ENCODE results near the gene ZBTB6. TPM values are rescaled to one million over a fixed set of nuclear protein-coding genes. Genes with fewer than 3 reads are reported as not detected.

The ZBTB6 gene
- total and polyA plus RNA-seq, 9 of the 15 experiments (the other 6 are each of a cell fraction or from before 2014, with no cell fraction given), result 1.4 to 7.2 (median 5.3) TPM

GRCh38 chr9:122883125-122883524 lies 30.0 kb downstream of the ZBTB6 start:
- WGBS (ENCODE audit: insufficient coverage, low coverage, missing lambda C conversion rate), result 92% methylated on average over 2 of the region's 2 CpGs
- Histone ChIP-seq H3K36me3 (ENCODE audit: control insufficient read depth, insufficient read depth, low read length) (peaks cover 79% of the 10 kb centered on the region), H3K4me2 (ENCODE audit: insufficient read depth, low read length) (no peak overlapping the region), H3K4me1 (replicated peaks in 1 of 2; ENCODE audit: control insufficient read depth in 2 of 2, insufficient read depth in 2 of 2, low read length in 2 of 2) (no peaks in the 10 kb centered on the region), H4K20me1 (replicated peaks; ENCODE audit: control insufficient read depth, insufficient read depth, low read length) (no peaks in the 10 kb centered on the region), H3K4me3 (no peak overlapping the region), H3K9ac (ENCODE audit: insufficient read depth in 1 of 2, low read depth in 2 of 2, low read length in 2 of 2) (no peak overlapping the region), H3K27me3 (ENCODE audit: control insufficient read depth in 2 of 2, insufficient read depth in 2 of 2, low read length in 2 of 2) (no peaks in the 10 kb centered on the region), H2AFZ (ENCODE audit: low read depth, low read length) (no peak overlapping the region), H3K27ac (ENCODE audit: extremely low read depth, low read depth, low read length) (no peak overlapping the region), H3K9me1 (ENCODE audit: control insufficient read depth, insufficient read depth, low read length) (no peaks in the 10 kb centered on the region), H3K79me2 (ENCODE audit: control insufficient read depth, insufficient read depth, low read length) (no peaks in the 10 kb centered on the region), H3K9me3 (replicated peaks; ENCODE audit: control insufficient read depth, insufficient read depth, low read depth, low read length) (no peaks in the 10 kb centered on the region)
- DNase-seq (ENCODE audit: extremely low read depth in 1 of 4, low spot score in 3 of 4) (no peak), ATAC-seq (no peak), FAIRE-seq (peak; percentile 46)
- CTCF ChIA-PET (ENCODE audit: low intra/inter-chr PET ratio), result no interaction called here
- no peak for TF ChIP-seq ZNF507 (tag; conservative IDR thresholded peaks at IDR 0.05)
- TF ChIP-seq POU5F1 (IDR thresholded peaks at IDR 0.05; ENCODE audit: borderline replicate concordance, low read depth, low read length, partially characterized antibody), result no peak
- TF ChIP-seq ZNF589 (CRISPR knock-in tag; IDR thresholded peaks at IDR 0.05; ENCODE audit: low read depth), result no peak
- no peak for TF ChIP-seq HDAC6 (IDR thresholded peaks at IDR 0.05; ENCODE audit: low read depth, low read length)
- no peak for TF ChIP-seq ZNF518B (CRISPR knock-in tag; IDR thresholded peaks at IDR 0.05)
- no peak for TF ChIP-seq NFRKB (IDR thresholded peaks at IDR 0.05; ENCODE audit: low read depth)
- no peak for TF ChIP-seq TSC22D4 (tag; IDR thresholded peaks at IDR 0.05)
- TF ChIP-seq, protein P1, sequence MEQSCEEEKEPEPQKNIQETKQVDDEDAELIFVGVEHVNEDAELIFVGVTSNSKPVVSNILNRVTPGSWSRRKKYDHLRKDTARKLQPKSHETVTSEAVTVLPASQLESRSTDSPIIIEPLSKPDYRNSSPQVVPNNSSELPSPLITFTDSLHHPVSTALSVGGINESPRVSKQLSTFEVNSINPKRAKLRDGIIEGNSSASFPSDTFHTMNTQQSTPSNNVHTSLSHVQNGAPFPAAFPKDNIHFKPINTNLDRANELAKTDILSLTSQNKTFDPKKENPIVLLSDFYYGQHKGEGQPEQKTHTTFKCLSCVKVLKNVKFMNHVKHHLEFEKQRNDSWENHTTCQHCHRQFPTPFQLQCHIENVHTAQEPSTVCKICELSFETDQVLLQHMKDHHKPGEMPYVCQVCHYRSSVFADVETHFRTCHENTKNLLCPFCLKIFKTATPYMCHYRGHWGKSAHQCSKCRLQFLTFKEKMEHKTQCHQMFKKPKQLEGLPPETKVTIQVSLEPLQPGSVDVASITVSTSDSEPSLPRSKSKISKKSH (CRISPR knock-in tag; IDR thresholded peaks at IDR 0.05), result no peak
- no peak for TF ChIP-seq KHSRP (IDR thresholded peaks at IDR 0.05)
- TF ChIP-seq ZNF717 (CRISPR knock-in tag; IDR thresholded peaks at IDR 0.05), result no peak
- TF ChIP-seq HDGF (IDR thresholded peaks at IDR 0.05), result no peak
- no peak for TF ChIP-seq ZNF644 (tag; IDR thresholded peaks at IDR 0.05; ENCODE audit: low read depth)
- TF ChIP-seq ZNF512 (tag; IDR thresholded peaks at IDR 0.05), result no peak
- BruUV-seq (replicated peaks), result no TSS peak
- POLR2A ChIA-PET, result interaction anchor here (0.6 kb wide), 1 partner anchor 14 kb away, joined by 3 read pairs; no protein-coding TSS in a partner anchor
- intact Hi-C loops (cut with micrococcal nuclease) (no loop called here), in situ Hi-C loops (cut with MboI) (no loop called here)
